Neuronal stem cell (in vitro differentiated cells): ENCODE results near the gene CDH10.

Source experiments
- DNase-seq: peaks from one replicate; pipeline ENCODE4 v3.0.0-alpha.2; 2013; ENCODE audit warnings: low spot score
- H2AFZ ChIP-seq: one replicate; pipeline ENCODE4 v1.6.1; 2013; ENCODE audit warnings: mild to moderate bottlenecking, low read length, inconsistent platforms
- H2AK5ac ChIP-seq: 2 replicates; pipeline ENCODE4 v1.6.1; 2013; ENCODE audit warnings: low read depth, mild to moderate bottlenecking, inconsistent platforms, low read length, moderate library complexity, mixed read lengths
- H2BK120ac ChIP-seq: 2 replicates; pipeline ENCODE4 v1.6.1; 2013; ENCODE audit warnings: low read depth, mild to moderate bottlenecking, inconsistent platforms, low read length, moderate library complexity, mixed read lengths
- H2BK12ac ChIP-seq: one replicate; pipeline ENCODE4 v1.6.1; 2013; ENCODE audit warnings: low read length, inconsistent platforms
- H2BK15ac ChIP-seq: 2 replicates; pipeline ENCODE4 v1.6.1; 2013; ENCODE audit warnings: mild to moderate bottlenecking, low read length, inconsistent platforms, mixed read lengths
- H2BK5ac ChIP-seq: one replicate; pipeline ENCODE4 v1.6.1; 2013; ENCODE audit warnings: inconsistent platforms, mild to moderate bottlenecking, low read length, moderate library complexity
- H3K14ac ChIP-seq: one replicate; pipeline ENCODE4 v1.6.1; 2013; ENCODE audit warnings: low read length, inconsistent platforms
- H3K18ac ChIP-seq: 2 replicates; pipeline ENCODE4 v1.6.1; 2013; ENCODE audit warnings: low read length, inconsistent platforms
- H3K23ac ChIP-seq: 2 replicates; pipeline ENCODE4 v1.6.1; 2013; ENCODE audit warnings: low read depth, mild to moderate bottlenecking, mixed read lengths, low read length, inconsistent platforms; ENCODE audit not compliant: poor library complexity
- H3K27ac ChIP-seq: replicated peaks from 3 replicates; pipeline ENCODE4 v1.5.1; 2013; ENCODE audit warnings: low read length, inconsistent platforms
- H3K27me3 ChIP-seq, 3 experiments: 2 replicates each; pipeline ENCODE4 v1.6.1; 2013; ENCODE audit warnings: low read length in 3 of 3, mild to moderate bottlenecking in 2 of 3, inconsistent platforms in 1 of 3, low read depth in 1 of 3, mixed read lengths in 1 of 3, moderate library complexity in 1 of 3; ENCODE audit not compliant: control insufficient read depth in 3 of 3, insufficient read depth in 3 of 3
- H3K36me3 ChIP-seq, 2 donors: replicated peaks in 1 of 2; 2 replicates each; pipeline ENCODE4 v1.6.1; 2013; ENCODE audit warnings: low read length in 2 of 2; ENCODE audit not compliant: control insufficient read depth in 2 of 2, insufficient read depth in 2 of 2
- H3K4ac ChIP-seq: 2 replicates; pipeline ENCODE4 v1.6.1; 2013; ENCODE audit warnings: inconsistent platforms, mild to moderate bottlenecking, low read length, moderate library complexity
- H3K4me1 ChIP-seq, 2 donors: 1 replicate in 1 of 2; 2 replicates in 1 of 2; pipeline ENCODE4 v1.6.1; 2013; ENCODE audit warnings: low read length in 2 of 2, low read depth in 1 of 2; ENCODE audit not compliant: control insufficient read depth in 2 of 2, insufficient read depth in 1 of 2
- H3K4me2 ChIP-seq: one replicate; pipeline ENCODE4 v1.6.1; 2013; ENCODE audit warnings: mild to moderate bottlenecking, low read length, inconsistent platforms; ENCODE audit not compliant: insufficient read depth, poor library complexity, severe bottlenecking
- H3K4me3 ChIP-seq, 2 donors: 2 replicates each; pipeline ENCODE4 v1.5.1; 2013; ENCODE audit warnings: low read length in 2 of 2, mild to moderate bottlenecking in 2 of 2, inconsistent platforms in 1 of 2, moderate library complexity in 1 of 2
- H3K79me1 ChIP-seq: one replicate; pipeline ENCODE4 v1.6.1; 2013; ENCODE audit warnings: low read depth, mild to moderate bottlenecking, inconsistent platforms, low read length, moderate library complexity
- H3K9ac ChIP-seq: one replicate; pipeline ENCODE4 v1.6.1; 2013; ENCODE audit warnings: mild to moderate bottlenecking, low read depth, low read length, inconsistent platforms; ENCODE audit not compliant: poor library complexity
- H3K9me3 ChIP-seq, 2 donors: replicated peaks in 1 of 2; 2 replicates each; pipeline versions ENCODE3 to v1.6.1; 2013; ENCODE audit warnings: low read length in 2 of 2, mild to moderate bottlenecking in 2 of 2, inconsistent platforms in 1 of 2, low read depth in 1 of 2, mixed read lengths in 1 of 2, moderate library complexity in 1 of 2; ENCODE audit not compliant: control insufficient read depth in 2 of 2, insufficient read depth in 1 of 2
- H4K8ac ChIP-seq: one replicate; pipeline ENCODE4 v1.6.1; 2013; ENCODE audit warnings: low read depth, mild to moderate bottlenecking, inconsistent platforms, low read length, moderate library complexity
- H4K91ac ChIP-seq: one replicate; pipeline ENCODE4 v1.6.1; 2013; ENCODE audit warnings: low read length, low read depth, mild to moderate bottlenecking, inconsistent platforms; ENCODE audit not compliant: poor library complexity
- WGBS, 2 donors: extraction: QIAGEN DNeasy Blood & Tissue Kit; methylation state at CpG; one replicate each; pipeline ENCODE4 v1.1.7; 2013; ENCODE audit warnings: missing lambda C conversion rate in 2 of 2, mixed read lengths in 1 of 2; ENCODE audit not compliant: insufficient read length in 2 of 2, insufficient replicate concordance in 1 of 2; ENCODE audit errors: extremely low coverage in 2 of 2; 5-methylcytosine and 5-hydroxymethylcytosine counted together

CDH10 gene

GRCh38 chr5:24668050-24668449, 23.3 kb upstream of the CDH10 start:
- no peaks in the 10 kb centered on the region for H3K79me1 ChIP-seq
- H3K4me2 ChIP-seq = no peak overlapping the region
- no peak overlapping the region for H4K8ac ChIP-seq
- no peak overlapping the region for H2BK12ac ChIP-seq
- H2BK15ac ChIP-seq = no peak overlapping the region
- no peak overlapping the region for H3K4me3 ChIP-seq
- no peak overlapping the region for H3K27ac ChIP-seq
- no peaks in the 10 kb centered on the region for H3K9me3 ChIP-seq
- no peaks in the 10 kb centered on the region for H3K36me3 ChIP-seq
- H4K91ac ChIP-seq = no peak overlapping the region
- no peaks in the 10 kb centered on the region for H3K4me1 ChIP-seq
- WGBS, 2 donors = 100% methylated on average over 1 of the region's 4 CpGs; no CpG with 5 or more reads in 1 of the 2 donors
- H2AK5ac ChIP-seq = no peak overlapping the region
- no peak overlapping the region for H2BK5ac ChIP-seq
- no peak overlapping the region for H3K9ac ChIP-seq
- H3K18ac ChIP-seq = no peak overlapping the region
- H3K4ac ChIP-seq = no peak overlapping the region
- no peak for DNase-seq
- H2AFZ ChIP-seq = no peak overlapping the region
- no peak overlapping the region for H3K14ac ChIP-seq
- no peak overlapping the region for H2BK120ac ChIP-seq
- no peak overlapping the region for H3K23ac ChIP-seq
- no peaks in the 10 kb centered on the region for H3K27me3 ChIP-seq

- H2BK12ac ChIP-seq = no peak overlapping the region
- H3K9me3 ChIP-seq = peaks cover 0 to 4% of the 10 kb centered on the region in 2 donors
- H3K27me3 ChIP-seq = no peaks in the 10 kb centered on the region
- no peak overlapping the region for H4K91ac ChIP-seq
- no peak overlapping the region for H3K14ac ChIP-seq
- H3K27ac ChIP-seq = no peak overlapping the region
- DNase-seq = no peak
- H2BK5ac ChIP-seq = no peak overlapping the region
- H2BK120ac ChIP-seq = no peak overlapping the region
- H3K36me3 ChIP-seq = no peaks in the 10 kb centered on the region
- no peak overlapping the region for H3K4me2 ChIP-seq
- H3K23ac ChIP-seq = no peak overlapping the region
- H2AFZ ChIP-seq = no peak overlapping the region
- no peaks in the 10 kb centered on the region for H3K79me1 ChIP-seq
- H3K4ac ChIP-seq = no peak overlapping the region
- no peak overlapping the region for H3K4me3 ChIP-seq
- H4K8ac ChIP-seq = no peak overlapping the region
- H2BK15ac ChIP-seq = no peak overlapping the region
- WGBS, 2 donors = no CpG with 5 or more reads among the region's 3 CpGs
- H3K4me1 ChIP-seq = peaks cover 0 to 2% of the 10 kb centered on the region in 2 donors
- no peak overlapping the region for H2AK5ac ChIP-seq
- H3K18ac ChIP-seq = peak overlapping the region; percentile 42
- H3K9ac ChIP-seq = no peak overlapping the region
These were observed 4.8 kb upstream of the CDH10 start for GRCh38 chr5:24649531-24649930.

- H4K8ac ChIP-seq = no peak overlapping the region
- no peak overlapping the region for H3K18ac ChIP-seq
- H3K27ac ChIP-seq = no peak overlapping the region
- no peak for DNase-seq
- H2AFZ ChIP-seq = no peak overlapping the region
- no peaks in the 10 kb centered on the region for H3K9me3 ChIP-seq
- no peak overlapping the region for H2BK120ac ChIP-seq
- H4K91ac ChIP-seq = no peak overlapping the region
- no peak overlapping the region for H3K14ac ChIP-seq
- no peak overlapping the region for H3K4me3 ChIP-seq
- no peaks in the 10 kb centered on the region for H3K27me3 ChIP-seq
- H2AK5ac ChIP-seq = no peak overlapping the region
- no peak overlapping the region for H3K4me2 ChIP-seq
- H3K79me1 ChIP-seq = no peaks in the 10 kb centered on the region
- no peak overlapping the region for H3K23ac ChIP-seq
- H2BK15ac ChIP-seq = no peak overlapping the region
- no peak overlapping the region for H2BK12ac ChIP-seq
- H3K4ac ChIP-seq = no peak overlapping the region
- no CpG with 5 or more reads among the region's 1 CpG for WGBS, 2 donors
- H3K36me3 ChIP-seq = no peaks in the 10 kb centered on the region
- H3K9ac ChIP-seq = no peak overlapping the region
- no peak overlapping the region for H2BK5ac ChIP-seq
- H3K4me1 ChIP-seq = peaks cover 2 to 7% of the 10 kb centered on the region in 2 donors
These were observed 2.1 kb upstream of the CDH10 start for GRCh38 chr5:24646915-24647314.

GRCh38 chr5:24645483-24645882, 705 bp upstream of the CDH10 start:
- no peak overlapping the region for H4K8ac ChIP-seq
- H3K27me3 ChIP-seq = no peaks in the 10 kb centered on the region
- H3K9me3 ChIP-seq = no peaks in the 10 kb centered on the region
- H3K36me3 ChIP-seq = no peaks in the 10 kb centered on the region
- no peak overlapping the region for H2AK5ac ChIP-seq
- H3K4ac ChIP-seq = no peak overlapping the region
- whole genome bisulfite sequencing, 2 donors = no CpG with 5 or more reads among the region's 5 CpGs
- DNase-seq = no peak
- H3K4me2 ChIP-seq = no peak overlapping the region
- no peak overlapping the region for H3K27ac ChIP-seq
- no peak overlapping the region for H3K4me3 ChIP-seq
- no peak overlapping the region for H2BK5ac ChIP-seq
- H2BK15ac ChIP-seq = no peak overlapping the region
- no peak overlapping the region for H2BK120ac ChIP-seq
- H3K4me1 ChIP-seq = peaks cover 2 to 7% of the 10 kb centered on the region in 2 donors
- no peak overlapping the region for H2BK12ac ChIP-seq
- peak overlapping the region; percentile 85 for H2AFZ ChIP-seq
- H3K14ac ChIP-seq = no peak overlapping the region
- no peaks in the 10 kb centered on the region for H3K79me1 ChIP-seq
- H3K9ac ChIP-seq = no peak overlapping the region
- no peak overlapping the region for H3K18ac ChIP-seq
- no peak overlapping the region for H3K23ac ChIP-seq
- H4K91ac ChIP-seq = no peak overlapping the region
